Activated B cell treated with CpG ODN at 0.5 μM for 24 hours (primary cell): ENCODE results near the gene SORBS1. TPM values are rescaled to one million over a fixed set of nuclear protein-coding genes. Genes with fewer than 3 reads are reported as not detected.

Experiments used
- ATAC-seq: fragments of 200-7000 bp; cut with Tn5 transposase; one replicate; pipeline ENCODE4 v1.10.0; 2021; ENCODE audit warnings: low read depth, mild to moderate bottlenecking, moderate library complexity
- CTCF ChIA-PET: fragments of 350-600 bp; sonication (Branson Sonifier 250); formaldehyde crosslinking; loops from one replicate; lab custom pipeline; 2021; ENCODE audit warnings: antibody characterized with exemption; lab: Charles Lee
- POLR2A ChIA-PET: fragments of 350-600 bp; sonication (Branson Sonifier 250); formaldehyde crosslinking; loops from one replicate; lab custom pipeline; 2021; ENCODE audit warnings: antibody characterized with exemption; lab: Charles Lee
- DNase-seq: peaks from one replicate; pipeline ENCODE4 v3.0.0; 2022
- H3K27ac Mint-ChIP-seq: one replicate; pipeline ENCODE4 v1.8.0; 2020; ENCODE audit warnings: mixed read lengths
- H3K27me3 Mint-ChIP-seq: one replicate; pipeline ENCODE4 v1.8.0; 2021; ENCODE audit warnings: mixed read lengths
- H3K36me3 Mint-ChIP-seq: one replicate; pipeline ENCODE4 v1.8.0; 2021; ENCODE audit warnings: low read depth, mixed read lengths
- H3K4me1 Mint-ChIP-seq: one replicate; pipeline ENCODE4 v1.8.0; 2021; ENCODE audit warnings: mixed read lengths
- H3K4me3 Mint-ChIP-seq: one replicate; pipeline ENCODE4 v1.8.0; 2020; ENCODE audit warnings: mild to moderate bottlenecking, mixed read lengths
- H3K9me3 Mint-ChIP-seq: one replicate; pipeline ENCODE4 v1.8.0; 2020; ENCODE audit warnings: mixed read lengths
- intact Hi-C: fragments of 100-400 bp; cut with micrococcal nuclease; formaldehyde crosslinking; loops from one replicate; pipeline ENCODE4 v1.15.1; 2024
- total RNA-seq: library from RNA; stranded (reverse); gene quantifications from 2 replicates; pipeline ENCODE4 v1.2.3, GENCODE V29; 2022
- TF ChIP-seq, protein P1 (sequence below): fragments of 200-600 bp; IDR thresholded peaks from one replicate; pipeline ENCODE4 v1.8.0; 2022; ENCODE audit warnings: antibody characterized with exemption, mild to moderate bottlenecking

SORBS1 gene
- total RNA-seq, 1 donor from 2014 or later: 0.42 TPM

GRCh38 chr10:95355301-95355700 is 205.9 kb downstream of the SORBS1 start:
- no peak overlapping the region for H3K4me3 Mint-ChIP-seq
- intact Hi-C loops: no loop called here
- ChIA-PET POLR2A (no interaction called here), CTCF (interaction anchor here (0.8 to 1.9 kb wide), 3 partner anchors 8 to 110 kb away, joined by 3 to 8 read pairs (median 3); no protein-coding TSS in a partner anchor)
- no peak overlapping the region for H3K27ac Mint-ChIP-seq
- H3K4me1 Mint-ChIP-seq: peaks cover 6% of the 10 kb centered on the region
- ATAC-seq: no peak
- DNase-seq: no peak
- H3K9me3 Mint-ChIP-seq: no peaks in the 10 kb centered on the region
- peaks cover 2% of the 10 kb centered on the region for H3K27me3 Mint-ChIP-seq
- TF ChIP-seq, protein P1, sequence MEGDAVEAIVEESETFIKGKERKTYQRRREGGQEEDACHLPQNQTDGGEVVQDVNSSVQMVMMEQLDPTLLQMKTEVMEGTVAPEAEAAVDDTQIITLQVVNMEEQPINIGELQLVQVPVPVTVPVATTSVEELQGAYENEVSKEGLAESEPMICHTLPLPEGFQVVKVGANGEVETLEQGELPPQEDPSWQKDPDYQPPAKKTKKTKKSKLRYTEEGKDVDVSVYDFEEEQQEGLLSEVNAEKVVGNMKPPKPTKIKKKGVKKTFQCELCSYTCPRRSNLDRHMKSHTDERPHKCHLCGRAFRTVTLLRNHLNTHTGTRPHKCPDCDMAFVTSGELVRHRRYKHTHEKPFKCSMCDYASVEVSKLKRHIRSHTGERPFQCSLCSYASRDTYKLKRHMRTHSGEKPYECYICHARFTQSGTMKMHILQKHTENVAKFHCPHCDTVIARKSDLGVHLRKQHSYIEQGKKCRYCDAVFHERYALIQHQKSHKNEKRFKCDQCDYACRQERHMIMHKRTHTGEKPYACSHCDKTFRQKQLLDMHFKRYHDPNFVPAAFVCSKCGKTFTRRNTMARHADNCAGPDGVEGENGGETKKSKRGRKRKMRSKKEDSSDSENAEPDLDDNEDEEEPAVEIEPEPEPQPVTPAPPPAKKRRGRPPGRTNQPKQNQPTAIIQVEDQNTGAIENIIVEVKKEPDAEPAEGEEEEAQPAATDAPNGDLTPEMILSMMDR: no peak
- no peaks in the 10 kb centered on the region for H3K36me3 Mint-ChIP-seq

GRCh38 chr10:95354110-95354509 is 207.1 kb downstream of the SORBS1 start:
- DNase-seq (no peak), ATAC-seq (no peak)
- TF ChIP-seq, protein P1: no peak
- H3K9me3 Mint-ChIP-seq: no peaks in the 10 kb centered on the region
- H3K27me3 Mint-ChIP-seq: peaks cover 2% of the 10 kb centered on the region
- peaks cover 6% of the 10 kb centered on the region for H3K4me1 Mint-ChIP-seq
- H3K36me3 Mint-ChIP-seq: no peaks in the 10 kb centered on the region
- POLR2A ChIA-PET: no interaction called here
- CTCF ChIA-PET: interaction anchor here (1.0 to 1.9 kb wide), 3 partner anchors 9 to 111 kb away, joined by 3 to 8 read pairs (median 3); no protein-coding TSS in a partner anchor
- intact Hi-C loops: no loop called here
- H3K27ac Mint-ChIP-seq: peak overlapping the region; percentile 66
- no peak overlapping the region for H3K4me3 Mint-ChIP-seq

- POLR2A ChIA-PET: no interaction called here
- intact Hi-C loops: no loop called here
- no peaks in the 10 kb centered on the region for H3K9me3 Mint-ChIP-seq
- H3K27ac Mint-ChIP-seq: no peak overlapping the region
- ATAC-seq (no peak), DNase-seq (no peak)
- peaks cover 6% of the 10 kb centered on the region for H3K4me1 Mint-ChIP-seq
- H3K27me3 Mint-ChIP-seq: peaks cover 2% of the 10 kb centered on the region
- CTCF ChIA-PET: no interaction called here
- TF ChIP-seq, protein P1: no peak
- H3K36me3 Mint-ChIP-seq: no peaks in the 10 kb centered on the region
- no peak overlapping the region for H3K4me3 Mint-ChIP-seq
Measured at GRCh38 chr10:95353123-95353522, 208.0 kb downstream of the SORBS1 start.

- Mint-ChIP-seq H3K27ac (no peak overlapping the region), H3K9me3 (no peaks in the 10 kb centered on the region), H3K4me1 (peaks cover 6% of the 10 kb centered on the region), H3K27me3 (peaks cover 2% of the 10 kb centered on the region), H3K36me3 (no peaks in the 10 kb centered on the region), H3K4me3 (no peak overlapping the region)
- ChIA-PET POLR2A (no interaction called here), CTCF (interaction anchor here (1.1 kb wide), 1 partner anchor 106 kb away, joined by 3 read pairs; no protein-coding TSS in a partner anchor)
- intact Hi-C loops: no loop called here
- TF ChIP-seq, protein P1: no peak
- ATAC-seq (no peak), DNase-seq (no peak)
Measured at GRCh38 chr10:95352684-95353083, 208.5 kb downstream of the SORBS1 start.

DNA sequence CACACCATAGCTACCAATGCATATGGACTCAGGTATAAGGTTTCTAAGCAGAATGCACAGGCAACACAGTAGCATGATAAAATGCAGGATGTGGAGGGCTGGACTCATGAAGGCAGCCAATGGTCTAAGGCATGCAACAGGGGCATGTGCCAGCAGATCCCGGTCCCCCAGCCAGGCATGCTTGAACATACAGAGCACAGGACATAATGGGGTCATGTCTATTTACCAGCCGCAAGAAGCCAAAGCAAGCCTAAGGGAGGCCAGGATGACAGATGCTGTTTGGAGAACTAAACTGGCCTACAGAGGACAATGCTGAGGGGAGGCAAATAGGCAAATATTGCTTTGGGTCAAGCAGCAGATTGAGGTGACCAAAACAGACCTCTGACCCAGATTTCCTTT is 210.3 kb downstream of the SORBS1 start:
- intact Hi-C loops: no loop called here
- DNase-seq: no peak
- no peak for ATAC-seq
- no peak overlapping the region for H3K4me3 Mint-ChIP-seq
- CTCF ChIA-PET: interaction anchor here (1.0 to 1.7 kb wide), 3 partner anchors 12 to 108 kb away, joined by 3 to 5 read pairs (median 3); no protein-coding TSS in a partner anchor
- no peaks in the 10 kb centered on the region for H3K36me3 Mint-ChIP-seq
- H3K4me1 Mint-ChIP-seq: peaks cover 6% of the 10 kb centered on the region
- H3K9me3 Mint-ChIP-seq: no peaks in the 10 kb centered on the region
- peaks cover 2% of the 10 kb centered on the region for H3K27me3 Mint-ChIP-seq
- TF ChIP-seq, protein P1: no peak
- POLR2A ChIA-PET: no interaction called here
- H3K27ac Mint-ChIP-seq: no peak overlapping the region
